ENCODE measurements around the gene ANKRD55. TPM values are rescaled to one million over a fixed set of nuclear protein-coding genes. Genes with fewer than 3 reads are reported as not detected.

Gene ANKRD55
- total RNA-seq, 1 experiment from 2014 or later = not detected

- DNase-seq = no peak
- H3K27me3 ChIP-seq (ENCODE audit: low read length) = no peaks in the 10 kb centered on the region
- H3F3A ChIP-seq (ENCODE audit: low read length, unreplicated experiment) = no peaks in the 10 kb centered on the region
- no peaks in the 10 kb centered on the region for H4K20me1 ChIP-seq (ENCODE audit: low read length)
- ChIA-PET CTCF (no interaction called here), POLR2A (ENCODE audit: unreplicated experiment) (no interaction called here)
- no peaks in the 10 kb centered on the region for H3K9me2 ChIP-seq (replicated peaks; ENCODE audit: low read length)
- no peaks in the 10 kb centered on the region for H3K79me2 ChIP-seq (ENCODE audit: low read length)
- H3K4me2 ChIP-seq (ENCODE audit: low read length) = no peak overlapping the region
- peaks cover 9% of the 10 kb centered on the region; the same call in 1 of the 2 replicates for H3K4me1 ChIP-seq (ENCODE audit: insufficient read depth, low read length)
- H3K4me3 ChIP-seq (ENCODE audit: low read length) = no peak overlapping the region
- H3K9ac ChIP-seq (ENCODE audit: low read length) = no peak overlapping the region
- BruUV-seq (replicated peaks) = no TSS peak
- H3K36me3 ChIP-seq (ENCODE audit: low read depth, low read length) = no peaks in the 10 kb centered on the region
- ATAC-seq = no peak
- H3K27ac ChIP-seq (ENCODE audit: low read length) = no peak overlapping the region
- TF ChIP-seq EZH2 (IDR thresholded peaks at IDR 0.05; ENCODE audit: low read length, unreplicated experiment) (no peak), CTCF (conservative IDR thresholded peaks at IDR 0.05; ENCODE audit: low read depth, low read length) (no peak), EZH2phosphoT487 (IDR thresholded peaks at IDR 0.05; ENCODE audit: borderline replicate concordance, low read length) (no peak)
- H3K9me3 ChIP-seq (ENCODE audit: low read length) = no peaks in the 10 kb centered on the region
- no peak overlapping the region for H2AFZ ChIP-seq (ENCODE audit: low read length)
- intact Hi-C loops (cut with micrococcal nuclease) = no loop called here
Observed at GRCh38 chr5:56257010-56257409, 23.9 kb upstream of the ANKRD55 start.

GRCh38 chr5:56255502-56255901, 22.4 kb upstream of the ANKRD55 start:
- Histone ChIP-seq H3K4me1 (ENCODE audit: insufficient read depth, low read length) (peaks cover 9% of the 10 kb centered on the region; the same call in 1 of the 2 replicates), H4K20me1 (ENCODE audit: low read length) (no peaks in the 10 kb centered on the region), H3K9ac (ENCODE audit: low read length) (no peak overlapping the region), H3K79me2 (ENCODE audit: low read length) (no peaks in the 10 kb centered on the region), H2AFZ (ENCODE audit: low read length) (no peak overlapping the region), H3K4me3 (ENCODE audit: low read length) (no peak overlapping the region), H3K4me2 (ENCODE audit: low read length) (no peak overlapping the region), H3K9me3 (ENCODE audit: low read length) (no peaks in the 10 kb centered on the region), H3K27ac (ENCODE audit: low read length) (no peak overlapping the region), H3F3A (ENCODE audit: low read length, unreplicated experiment) (no peaks in the 10 kb centered on the region), H3K9me2 (replicated peaks; ENCODE audit: low read length) (no peaks in the 10 kb centered on the region), H3K36me3 (ENCODE audit: low read depth, low read length) (no peaks in the 10 kb centered on the region), H3K27me3 (ENCODE audit: low read length) (no peaks in the 10 kb centered on the region)
- DNase-seq (no peak), ATAC-seq (no peak)
- ChIA-PET POLR2A (ENCODE audit: unreplicated experiment) (no interaction called here), CTCF (no interaction called here)
- no TSS peak for BruUV-seq (replicated peaks)
- intact Hi-C loops (cut with micrococcal nuclease) = no loop called here
- TF ChIP-seq EZH2 (IDR thresholded peaks at IDR 0.05; ENCODE audit: low read length, unreplicated experiment) (no peak), CTCF (conservative IDR thresholded peaks at IDR 0.05; ENCODE audit: low read depth, low read length) (no peak), EZH2phosphoT487 (IDR thresholded peaks at IDR 0.05; ENCODE audit: borderline replicate concordance, low read length) (no peak)

- no peaks in the 10 kb centered on the region for H3K79me2 ChIP-seq (ENCODE audit: low read length)
- H3K36me3 ChIP-seq (ENCODE audit: low read depth, low read length) = no peaks in the 10 kb centered on the region
- H3K27ac ChIP-seq (ENCODE audit: low read length) = no peak overlapping the region
- H3K9me3 ChIP-seq (ENCODE audit: low read length) = no peaks in the 10 kb centered on the region
- no peak for TF ChIP-seq EZH2phosphoT487 (IDR thresholded peaks at IDR 0.05; ENCODE audit: borderline replicate concordance, low read length)
- TF ChIP-seq CTCF (conservative IDR thresholded peaks at IDR 0.05; ENCODE audit: low read depth, low read length) = no peak
- TF ChIP-seq EZH2 (IDR thresholded peaks at IDR 0.05; ENCODE audit: low read length, unreplicated experiment) = no peak
- no peak overlapping the region for H2AFZ ChIP-seq (ENCODE audit: low read length)
- peaks cover 2% of the 10 kb centered on the region; the same call in 1 of the 2 replicates for H3K4me1 ChIP-seq (ENCODE audit: insufficient read depth, low read length)
- H4K20me1 ChIP-seq (ENCODE audit: low read length) = no peaks in the 10 kb centered on the region
- POLR2A ChIA-PET (ENCODE audit: unreplicated experiment) = no interaction called here
- no peak for ATAC-seq
- no peaks in the 10 kb centered on the region for H3F3A ChIP-seq (ENCODE audit: low read length, unreplicated experiment)
- H3K9me2 ChIP-seq (replicated peaks; ENCODE audit: low read length) = no peaks in the 10 kb centered on the region
- H3K4me3 ChIP-seq (ENCODE audit: low read length) = no peak overlapping the region
- no TSS peak for BruUV-seq (replicated peaks)
- CTCF ChIA-PET = no interaction called here
- intact Hi-C loops (cut with micrococcal nuclease) = no loop called here
- no peaks in the 10 kb centered on the region for H3K27me3 ChIP-seq (ENCODE audit: low read length)
- no peak overlapping the region for H3K9ac ChIP-seq (ENCODE audit: low read length)
- DNase-seq = no peak
- no peak overlapping the region for H3K4me2 ChIP-seq (ENCODE audit: low read length)
Observed at GRCh38 chr5:56253924-56254323, 20.8 kb upstream of the ANKRD55 start.
